A549 treated with CpdA at 1 μM for 4 hours (cell line): ENCODE data around the gene FMR1. TPM values are rescaled to one million over a fixed set of nuclear protein-coding genes. Genes with fewer than 3 reads are reported as not detected.

Experiments used
- total RNA-seq: library from RNA; stranded (reverse); fragments of 200-300 nt; extraction: Qiagen RNA extraction; gene quantifications from 5 replicates; pipeline ENCODE4 v1.2.3, GENCODE V29; 2022; ENCODE audit warnings: low read depth

Gene FMR1
- 19.3 to 25.8 TPM (median 24.7 TPM) in 5 replicates for total RNA-seq

DNA sequence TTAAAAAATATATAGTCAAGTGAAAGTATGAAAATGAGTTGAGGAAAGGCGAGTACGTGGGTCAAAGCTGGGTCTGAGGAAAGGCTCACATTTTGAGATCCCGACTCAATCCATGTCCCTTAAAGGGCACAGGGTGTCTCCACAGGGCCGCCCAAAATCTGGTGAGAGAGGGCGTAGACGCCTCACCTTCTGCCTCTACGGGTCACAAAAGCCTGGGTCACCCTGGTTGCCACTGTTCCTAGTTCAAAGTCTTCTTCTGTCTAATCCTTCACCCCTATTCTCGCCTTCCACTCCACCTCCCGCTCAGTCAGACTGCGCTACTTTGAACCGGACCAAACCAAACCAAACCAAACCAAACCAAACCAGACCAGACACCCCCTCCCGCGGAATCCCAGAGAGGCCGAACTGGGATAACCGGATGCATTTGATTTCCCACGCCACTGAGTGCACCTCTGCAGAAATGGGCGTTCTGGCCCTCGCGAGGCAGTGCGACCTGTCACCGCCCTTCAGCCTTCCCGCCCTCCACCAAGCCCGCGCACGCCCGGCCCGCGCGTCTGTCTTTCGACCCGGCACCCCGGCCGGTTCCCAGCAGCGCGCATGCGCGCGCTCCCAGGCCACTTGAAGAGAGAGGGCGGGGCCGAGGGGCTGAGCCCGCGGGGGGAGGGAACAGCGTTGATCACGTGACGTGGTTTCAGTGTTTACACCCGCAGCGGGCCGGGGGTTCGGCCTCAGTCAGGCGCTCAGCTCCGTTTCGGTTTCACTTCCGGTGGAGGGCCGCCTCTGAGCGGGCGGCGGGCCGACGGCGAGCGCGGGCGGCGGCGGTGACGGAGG lies at the start of gene FMR1:
TSS of gene FMR1 (plus strand) at position 728 of the 831 bp plus-strand sequence. CDS start 261 bp downstream, outside the sequence.

DNA sequence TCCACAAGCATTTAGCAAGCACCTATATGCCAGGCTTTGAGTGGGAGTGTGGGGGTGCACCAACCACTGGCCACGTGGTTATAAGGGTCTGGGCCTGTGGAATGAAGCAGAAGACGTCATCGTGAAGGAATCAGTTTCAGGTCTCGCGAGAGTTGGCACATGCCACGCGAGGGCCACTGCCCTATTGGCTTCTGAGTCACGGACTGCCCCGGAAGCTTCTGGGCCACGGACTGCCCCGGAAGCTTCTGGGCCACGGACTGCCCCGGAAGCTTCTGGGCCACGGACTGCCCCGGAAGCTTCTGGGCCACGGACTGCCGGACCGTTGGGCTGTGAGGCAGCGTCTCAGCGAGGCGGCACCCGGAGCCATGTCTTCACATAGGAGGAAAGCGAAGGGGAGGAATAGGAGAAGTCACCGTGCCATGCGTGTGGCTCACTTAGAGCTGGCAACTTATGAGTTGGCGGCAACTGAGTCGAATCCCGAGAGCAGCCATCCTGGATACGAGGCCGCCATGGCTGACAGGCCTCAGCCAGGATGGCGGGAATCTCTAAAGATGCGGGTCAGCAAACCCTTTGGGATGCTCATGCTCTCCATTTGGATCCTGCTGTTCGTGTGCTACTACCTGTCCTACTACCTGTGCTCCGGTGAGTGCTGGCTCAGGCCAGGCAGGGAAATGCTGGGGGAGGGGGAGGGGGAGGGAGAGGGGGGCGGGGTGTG lies 69.5 kb downstream of the FMR1 start, which contains the start of gene FMR1NB:
TSS of gene FMR1NB (plus strand) at position 300 of the 715 bp plus-strand sequence. CDS start at position 366, 66 bp downstream.

Other genes with a start within 250 kb of the FMR1 start
- not detected in 5 replicates for gene FMR1NB, start 69.4 kb downstream of the FMR1 start, total RNA-seq